HCT116 (cell line): ENCODE results near the gene TBC1D17. TPM values are rescaled to one million over a fixed set of nuclear protein-coding genes. Genes with fewer than 3 reads are reported as not detected.

Experiments used
- ATAC-seq: fragments of 200-7000 bp; cut with Tn5 transposase; 2 replicates; pipeline ENCODE4 v1.9.1; 2020; ENCODE audit warnings: mild to moderate bottlenecking, moderate library complexity
- BruUV-seq: library from RNA; stranded (reverse); fragments of 400-500 nt; replicated peaks from 2 replicates; lab custom pipeline; 2021; lab: Mats Ljungman, UMichigan
- CTCF ChIA-PET: fragments of 300-600 bp; sonication (Branson Sonifier 250); formaldehyde crosslinking; loops from one replicate; lab custom pipeline; 2021; ENCODE audit warnings: antibody characterized with exemption; lab: Charles Lee
- POLR2A ChIA-PET: fragments of 300-600, 350-600 bp; sonication (Branson Sonifier 250); formaldehyde crosslinking; loops from one replicate; lab custom pipeline; 2021; ENCODE audit warnings: antibody characterized with exemption; lab: Charles Lee
- RAD21 ChIA-PET, 2 experiments: fragments of 300-600 bp; sonication (Branson Sonifier 250); formaldehyde crosslinking; loops; one replicate each; lab custom pipeline; 2023; ENCODE audit warnings: low total read pairs in 2 of 2; ENCODE audit not compliant: uncharacterized antibody in 2 of 2, unreplicated experiment in 2 of 2, low non-redundant PET in 1 of 2; lab: Charles Lee
- DNase-seq: peaks from one replicate; pipeline ENCODE4 v3.0.0-alpha.2; 2010; ENCODE audit warnings: low read depth, low spot score
- H2AFZ ChIP-seq: fragments of 200-600 bp; shearing (Covaris generic), sonication (generic); 2 replicates; pipeline ENCODE4 v1.6.1; 2017; ENCODE audit warnings: low read depth, mixed run types, mixed read lengths, antibody characterized with exemption, low read length; ENCODE audit not compliant: poor library complexity, severe bottlenecking
- H3K27ac ChIP-seq: 2 replicates; pipeline ENCODE4 v1.5.1; 2012; ENCODE audit warnings: low read depth, low read length
- H3K27me3 ChIP-seq: fragments of 200-600 bp; sonication (generic); 2 replicates; pipeline ENCODE4 v1.6.1; 2016; ENCODE audit warnings: mixed run types, low read length, mixed read lengths; ENCODE audit not compliant: insufficient read depth
- H3K36me3 ChIP-seq, 2 experiments: fragments of 200-500 bp in 1 of 2; fragments of 200-600 bp in 1 of 2; sonication (Bioruptor generic) in 1 of 2; sonication (generic) in 1 of 2; 2 replicates each; pipeline versions ENCODE4 v1.5.1 to v1.6.1; 2014 to 2016; ENCODE audit warnings: low read length in 2 of 2, inconsistent platforms in 1 of 2, mixed read lengths in 1 of 2, mixed run types in 1 of 2; ENCODE audit not compliant: insufficient read depth in 2 of 2, control insufficient read depth in 1 of 2
- H3K4me1 ChIP-seq, 2 experiments: fragments of 200-600 bp in 1 of 2; sonication (generic) in 1 of 2; 2 replicates each; pipeline versions ENCODE4 v1.5.1 to v1.6.1; 2012 to 2017; ENCODE audit warnings: low read length in 2 of 2, inconsistent platforms in 1 of 2, mild to moderate bottlenecking in 1 of 2, mixed read lengths in 1 of 2, mixed run types in 1 of 2, moderate library complexity in 1 of 2; ENCODE audit not compliant: insufficient read depth in 2 of 2, control insufficient read depth in 1 of 2
- H3K4me2 ChIP-seq: fragments of 200-600 bp; sonication (generic); 2 replicates; pipeline ENCODE4 v1.6.1; 2017; ENCODE audit warnings: mixed run types, low read length, mixed read lengths
- H3K4me3 ChIP-seq, 2 experiments: fragments of 200-600 bp in 1 of 2; sonication (generic) in 1 of 2; replicated peaks in 1 of 2; 2 replicates each; pipeline ENCODE4 v1.5.1; 2011 to 2016; ENCODE audit warnings: low read length in 2 of 2, control low read depth in 1 of 2, low read depth in 1 of 2, mild to moderate bottlenecking in 1 of 2, mixed read lengths in 1 of 2, mixed run types in 1 of 2
- H3K79me2 ChIP-seq: fragments of 200-600 bp; sonication (generic); 2 replicates; pipeline ENCODE4 v1.6.1; 2017; ENCODE audit warnings: mild to moderate bottlenecking, mixed run types, low read length, moderate library complexity, mixed read lengths; ENCODE audit not compliant: insufficient read depth
- H3K9ac ChIP-seq: fragments of 200-600 bp; sonication (generic); 2 replicates; pipeline ENCODE4 v1.6.1; 2016; ENCODE audit warnings: low read length, mixed read lengths
- H3K9me2 ChIP-seq: fragments of 200-600 bp; sonication (generic), shearing (Covaris generic); 2 replicates; pipeline ENCODE4 v1.6.1; 2017; ENCODE audit warnings: mixed run types, mild to moderate bottlenecking, moderate library complexity; ENCODE audit not compliant: insufficient read depth
- H3K9me3 ChIP-seq, 2 experiments: fragments of 200-500 bp in 1 of 2; fragments of 200-600 bp in 1 of 2; sonication (Bioruptor generic) in 1 of 2; sonication (generic) in 1 of 2; 2 replicates each; pipeline ENCODE4 v1.6.1; 2014 to 2017; ENCODE audit warnings: low read length in 2 of 2, mixed read lengths in 2 of 2, inconsistent platforms in 1 of 2, low read depth in 1 of 2, mild to moderate bottlenecking in 1 of 2, mixed run types in 1 of 2, moderate library complexity in 1 of 2; ENCODE audit not compliant: control insufficient read depth in 1 of 2, insufficient read depth in 1 of 2
- H4K20me1 ChIP-seq: fragments of 200-600 bp; sonication (generic), shearing (Covaris generic); 2 replicates; pipeline ENCODE4 v1.6.1; 2017; ENCODE audit warnings: mixed run types, mild to moderate bottlenecking, moderate library complexity; ENCODE audit not compliant: insufficient read depth
- EZH2phosphoT487 ChIP-seq: fragments of 200-600 bp; IDR thresholded peaks from 2 replicates; pipeline ENCODE4 v1.6.1; 2018; ENCODE audit warnings: antibody characterized with exemption, borderline replicate concordance
- JUND ChIP-seq: IDR thresholded peaks from 2 replicates; pipeline ENCODE4 v1.6.1; 2012
- POLR2A ChIP-seq: IDR thresholded peaks from 2 replicates; pipeline ENCODE4 v1.7.0; 2011; ENCODE audit warnings: borderline replicate concordance; ENCODE audit not compliant: insufficient read depth, insufficient read length; ENCODE audit errors: extremely low read depth
- ZFX ChIP-seq: fragments of 450-650 bp; IDR thresholded peaks from 2 replicates; pipeline ENCODE4 v1.6.1; 2017
- ZNF274 ChIP-seq: fragments of 200-500 bp; sonication (Bioruptor generic); IDR thresholded peaks from 2 replicates; pipeline ENCODE4 v1.6.1; 2014; ENCODE audit warnings: mild to moderate bottlenecking, low read depth, low read length, inconsistent platforms
- intact Hi-C: fragments of 100-400 bp; cut with micrococcal nuclease; formaldehyde crosslinking; loops from 2 replicates; pipeline ENCODE4 v1.10.0; 2022
- total RNA-seq: library from RNA; stranded (reverse); gene quantifications from one replicate; pipeline ENCODE4 v1.2.1, GENCODE V29; 2021; ENCODE audit not compliant: unreplicated experiment
- TF ChIP-seq, protein P1 (sequence below): IDR thresholded peaks from 2 replicates; pipeline ENCODE4 v1.6.1; 2012; ENCODE audit warnings: low read depth
- TF ChIP-seq, protein P2 (sequence below): IDR thresholded peaks from 2 replicates; pipeline ENCODE4 v1.6.1; 2012

The TBC1D17 gene
- total RNA-seq, 1 experiment from 2014 or later, result 32.9 TPM

- TF ChIP-seq, protein P1, sequence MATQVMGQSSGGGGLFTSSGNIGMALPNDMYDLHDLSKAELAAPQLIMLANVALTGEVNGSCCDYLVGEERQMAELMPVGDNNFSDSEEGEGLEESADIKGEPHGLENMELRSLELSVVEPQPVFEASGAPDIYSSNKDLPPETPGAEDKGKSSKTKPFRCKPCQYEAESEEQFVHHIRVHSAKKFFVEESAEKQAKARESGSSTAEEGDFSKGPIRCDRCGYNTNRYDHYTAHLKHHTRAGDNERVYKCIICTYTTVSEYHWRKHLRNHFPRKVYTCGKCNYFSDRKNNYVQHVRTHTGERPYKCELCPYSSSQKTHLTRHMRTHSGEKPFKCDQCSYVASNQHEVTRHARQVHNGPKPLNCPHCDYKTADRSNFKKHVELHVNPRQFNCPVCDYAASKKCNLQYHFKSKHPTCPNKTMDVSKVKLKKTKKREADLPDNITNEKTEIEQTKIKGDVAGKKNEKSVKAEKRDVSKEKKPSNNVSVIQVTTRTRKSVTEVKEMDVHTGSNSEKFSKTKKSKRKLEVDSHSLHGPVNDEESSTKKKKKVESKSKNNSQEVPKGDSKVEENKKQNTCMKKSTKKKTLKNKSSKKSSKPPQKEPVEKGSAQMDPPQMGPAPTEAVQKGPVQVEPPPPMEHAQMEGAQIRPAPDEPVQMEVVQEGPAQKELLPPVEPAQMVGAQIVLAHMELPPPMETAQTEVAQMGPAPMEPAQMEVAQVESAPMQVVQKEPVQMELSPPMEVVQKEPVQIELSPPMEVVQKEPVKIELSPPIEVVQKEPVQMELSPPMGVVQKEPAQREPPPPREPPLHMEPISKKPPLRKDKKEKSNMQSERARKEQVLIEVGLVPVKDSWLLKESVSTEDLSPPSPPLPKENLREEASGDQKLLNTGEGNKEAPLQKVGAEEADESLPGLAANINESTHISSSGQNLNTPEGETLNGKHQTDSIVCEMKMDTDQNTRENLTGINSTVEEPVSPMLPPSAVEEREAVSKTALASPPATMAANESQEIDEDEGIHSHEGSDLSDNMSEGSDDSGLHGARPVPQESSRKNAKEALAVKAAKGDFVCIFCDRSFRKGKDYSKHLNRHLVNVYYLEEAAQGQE, result no peak
- TF ChIP-seq, protein P2, sequence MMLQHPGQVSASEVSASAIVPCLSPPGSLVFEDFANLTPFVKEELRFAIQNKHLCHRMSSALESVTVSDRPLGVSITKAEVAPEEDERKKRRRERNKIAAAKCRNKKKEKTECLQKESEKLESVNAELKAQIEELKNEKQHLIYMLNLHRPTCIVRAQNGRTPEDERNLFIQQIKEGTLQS, result no peak
- TF ChIP-seq POLR2A, result no peak
Observed at GRCh38 chr19:49910179-49910578, 32.7 kb downstream of the TBC1D17 start (continued).

GRCh38 chr19:49911381-49912145 is 34.1 kb downstream of the TBC1D17 start:
- no peak overlapping the region for H3K4me2 ChIP-seq
- no peak for ATAC-seq
- intact Hi-C loops, result no loop called here
- no peaks in the 10 kb centered on the region for H3K9me3 ChIP-seq
- CTCF ChIA-PET, result interaction anchor here (0.7 kb wide), 1 partner anchor 106 kb away, joined by 3 read pairs; no protein-coding TSS in a partner anchor
- RAD21 ChIA-PET, result no interaction called here
- H3K36me3 ChIP-seq, result peaks cover 35 to 60% of the 10 kb centered on the region in 2 experiments
- no peak for DNase-seq
- H3K4me3 ChIP-seq, result no peak overlapping the region
- no TSS peak for BruUV-seq
- no peaks in the 10 kb centered on the region for H4K20me1 ChIP-seq
- TF ChIP-seq JUND, result no peak
- no peak for TF ChIP-seq ZNF274
- no peak for TF ChIP-seq ZFX
- no peak for TF ChIP-seq EZH2phosphoT487
- POLR2A ChIA-PET, result no interaction called here
- no peak overlapping the region for H3K27ac ChIP-seq
- H3K9ac ChIP-seq, result no peak overlapping the region
- H3K79me2 ChIP-seq, result peaks cover 73% of the 10 kb centered on the region
- no peaks in the 10 kb centered on the region for H3K9me2 ChIP-seq
- no peaks in the 10 kb centered on the region for H3K4me1 ChIP-seq
- no peaks in the 10 kb centered on the region for H3K27me3 ChIP-seq
- H2AFZ ChIP-seq, result no peak overlapping the region
